CD1c-positive myeloid dendritic cell (primary cell): ENCODE data around the gene UBTF.

Source experiments
- DNase-seq: peaks from one replicate; pipeline ENCODE4 v3.0.0-alpha.2; 2016; ENCODE audit errors: extremely low spot score

Gene UBTF

GRCh38 chr17:44170499-44171201 is 48.8 kb downstream of the UBTF start, which contains the start of gene ASB16:
Gene ASB16 (plus strand): TSS chr17:44170704. CDS start chr17:44170790, 86 bp downstream.
- no peak for DNase-seq

GRCh38 chr17:44170135-44170498 is 49.4 kb downstream of the UBTF start:
- DNase-seq: no peak

- DNase-seq: no peak
These were observed 52.2 kb downstream of the UBTF start for GRCh38 chr17:44167181-44167861.

- DNase-seq: no peak
These were observed 55.0 kb downstream of the UBTF start for GRCh38 chr17:44164476-44164875.

- DNase-seq: no peak
These were observed 59.8 kb downstream of the UBTF start for GRCh38 chr17:44159519-44160210.

- no peak for DNase-seq
These were observed 64.0 kb downstream of the UBTF start for GRCh38 chr17:44155488-44155887.
